Spinal cord (tissue), 10 donors: ENCODE results near the gene FAM180A. TPM values are rescaled to one million over a fixed set of nuclear protein-coding genes. Genes with fewer than 3 reads are reported as not detected.
"Not testable (repeated sequence)": the region's sequence is repeated elsewhere in the genome, so short reads cannot be mapped to it uniquely, and the experiment has no call there.

ENCODE experiments used
- DNase-seq, 6 donors: peaks; one replicate each; pipeline versions ENCODE4 v3.0.0 to v3.0.0-alpha.2; 2013 to 2015; ENCODE audit warnings: low spot score in 6 of 6, low read depth in 4 of 6
- H3K27ac ChIP-seq: one replicate; pipeline ENCODE4 v1.5.1; 2013; ENCODE audit warnings: low read depth, low read length, control low read depth
- H3K27me3 ChIP-seq: one replicate; pipeline ENCODE4 v1.6.1; 2013; ENCODE audit warnings: low read length; ENCODE audit not compliant: control insufficient read depth, insufficient read depth
- H3K36me3 ChIP-seq: one replicate; pipeline ENCODE4 v1.6.1; 2013; ENCODE audit warnings: low read length; ENCODE audit not compliant: control insufficient read depth, insufficient read depth
- H3K4me1 ChIP-seq: one replicate; pipeline ENCODE4 v1.6.1; 2013; ENCODE audit warnings: low read length; ENCODE audit not compliant: control insufficient read depth, insufficient read depth
- H3K4me3 ChIP-seq: one replicate; pipeline ENCODE4 v1.5.1; 2013; ENCODE audit warnings: low read depth, low read length, control low read depth
- H3K9me3 ChIP-seq: one replicate; pipeline ENCODE4 v1.6.1; 2013; ENCODE audit warnings: low read length; ENCODE audit not compliant: control insufficient read depth, insufficient read depth
- WGBS: methylation state at CpG from one replicate; pipeline ENCODE4 v1.1.5; 2013; ENCODE audit warnings: missing lambda C conversion rate; ENCODE audit not compliant: insufficient coverage; 5-methylcytosine and 5-hydroxymethylcytosine counted together
- polyA plus RNA-seq, 2 donors: library from polyadenylated mRNA; unstranded; fragments of 120-200 nt; gene quantifications; one replicate each; pipeline ENCODE4 v1.2.1, GENCODE V29; 2013; ENCODE audit not compliant: insufficient read length in 2 of 2
- total RNA-seq, 2 donors: library from RNA; depleted of rRNA in 1 of 2; stranded (reverse); fragments of 120-200 nt in 1 of 2; fragments of >200 nt in 1 of 2; gene quantifications; one replicate each; pipeline versions ENCODE4 v1.2.3 to v1.2.4, GENCODE V29; 2013 to 2014
- donor health status: healthy.

Gene FAM180A
- total and polyA plus RNA-seq, 4 donors, result 0.21 to 0.99 (median 0.41) TPM

DNA sequence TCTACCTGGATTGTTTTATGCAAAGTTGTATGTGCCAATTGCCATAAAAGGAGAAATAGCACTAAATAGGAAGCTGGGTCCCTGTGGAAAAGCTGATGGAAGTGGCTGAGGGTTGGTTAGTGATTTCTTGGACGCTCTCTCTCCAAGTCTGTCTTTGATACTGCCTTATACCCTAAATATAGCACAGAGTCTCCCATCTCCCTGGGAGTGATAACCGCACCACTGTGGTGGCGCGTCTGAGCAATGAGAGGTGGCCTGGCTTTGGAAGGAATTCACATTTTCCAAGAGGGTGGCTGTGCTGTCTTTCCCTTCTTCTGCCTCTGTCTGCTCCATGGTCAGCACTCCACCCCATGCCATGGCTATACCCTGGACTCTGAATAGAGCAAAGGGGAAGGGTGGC is 55.1 kb downstream of the FAM180A start:
- H3K4me3 ChIP-seq, result no peak overlapping the region
- no peaks in the 10 kb centered on the region for H3K27me3 ChIP-seq
- DNase-seq, result no peak
- no peaks in the 10 kb centered on the region for H3K9me3 ChIP-seq
- H3K4me1 ChIP-seq, result peaks cover 8% of the 10 kb centered on the region
- no peak overlapping the region for H3K27ac ChIP-seq
- 100% methylated on average over 2 of the region's 4 CpGs for WGBS
- H3K36me3 ChIP-seq, result peaks cover 3% of the 10 kb centered on the region

DNA sequence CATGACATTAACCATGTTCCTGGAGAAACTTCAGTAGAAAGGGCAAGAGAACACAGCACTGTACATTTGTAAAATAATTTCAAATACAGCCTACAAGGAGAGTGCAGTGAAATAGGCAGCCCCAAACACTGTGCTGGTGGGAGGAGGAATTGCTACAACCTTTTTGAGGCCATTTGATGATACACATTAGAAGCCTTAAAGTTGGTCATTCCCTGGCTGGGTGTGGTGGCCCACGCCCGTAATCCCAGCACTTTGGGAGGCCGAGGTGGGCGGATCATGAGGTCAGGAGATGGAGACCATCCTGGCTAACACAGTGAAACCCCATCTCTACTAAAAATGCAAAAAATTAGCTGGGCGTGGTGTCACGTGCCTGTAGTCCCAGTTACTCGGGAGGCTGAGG is 56.0 kb downstream of the FAM180A start:
- H3K36me3 ChIP-seq, H3K9me3 ChIP-seq, H3K27me3 ChIP-seq, DNase-seq, H3K4me3 ChIP-seq, H3K4me1 ChIP-seq, H3K27ac ChIP-seq: not testable (repeated sequence)
- 100% methylated on average over 2 of the region's 7 CpGs for WGBS

DNA sequence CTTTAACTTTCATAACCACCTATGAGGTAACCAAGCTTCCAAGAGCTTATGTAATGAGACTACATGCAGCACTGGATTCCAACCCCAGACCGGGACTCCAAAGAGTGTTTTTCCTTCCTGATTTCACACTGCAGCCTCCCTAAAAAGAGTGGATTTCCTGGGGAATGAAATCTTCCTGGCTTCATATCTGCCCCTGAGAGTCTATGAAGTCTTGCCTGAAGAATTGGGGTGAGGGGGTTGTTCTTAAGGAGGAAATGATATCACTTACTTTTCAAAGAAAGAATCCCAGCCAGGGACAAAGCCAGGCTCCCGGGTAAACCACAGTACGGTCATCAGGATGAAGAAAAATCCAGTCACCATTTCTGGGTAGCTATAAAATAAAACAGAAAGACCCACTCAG is 56.6 kb downstream of the FAM180A start:
- Histone ChIP-seq H3K27ac (no peak overlapping the region), H3K36me3 (peaks cover 3% of the 10 kb centered on the region), H3K9me3 (no peaks in the 10 kb centered on the region), H3K27me3 (no peaks in the 10 kb centered on the region), H3K4me1 (peaks cover 2% of the 10 kb centered on the region), H3K4me3 (no peak overlapping the region)
- no peak for DNase-seq
- WGBS, result 85% methylated on average over 2 of the region's 3 CpGs

DNA sequence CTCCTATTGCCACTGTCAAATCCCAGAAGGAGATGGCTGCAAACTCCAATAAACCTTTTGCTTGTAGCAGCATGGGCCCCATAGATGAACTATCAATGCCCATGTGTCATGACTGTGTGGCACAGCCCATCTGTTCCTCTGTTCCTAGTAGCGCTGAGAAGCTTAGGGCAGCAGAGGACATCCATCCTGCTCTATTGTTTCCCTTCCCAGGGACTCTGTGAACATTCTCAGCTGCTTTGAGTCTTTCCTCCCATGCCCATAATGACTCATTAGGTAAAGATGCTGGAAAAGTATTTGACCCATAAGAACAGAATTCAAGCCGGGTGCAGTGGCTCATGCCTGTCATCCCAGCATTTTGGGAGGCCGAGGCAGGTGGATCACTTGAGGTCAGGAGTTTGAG is 58.0 kb downstream of the FAM180A start:
- Histone ChIP-seq H3K4me1 (no peaks in the 10 kb centered on the region), H3K27ac (no peak overlapping the region), H3K4me3 (no peak overlapping the region), H3K36me3 (peaks cover 3% of the 10 kb centered on the region), H3K9me3 (no peaks in the 10 kb centered on the region), H3K27me3 (no peaks in the 10 kb centered on the region)
- WGBS, result 92% methylated on average over 3 of the region's 3 CpGs
- no peak for DNase-seq

DNA sequence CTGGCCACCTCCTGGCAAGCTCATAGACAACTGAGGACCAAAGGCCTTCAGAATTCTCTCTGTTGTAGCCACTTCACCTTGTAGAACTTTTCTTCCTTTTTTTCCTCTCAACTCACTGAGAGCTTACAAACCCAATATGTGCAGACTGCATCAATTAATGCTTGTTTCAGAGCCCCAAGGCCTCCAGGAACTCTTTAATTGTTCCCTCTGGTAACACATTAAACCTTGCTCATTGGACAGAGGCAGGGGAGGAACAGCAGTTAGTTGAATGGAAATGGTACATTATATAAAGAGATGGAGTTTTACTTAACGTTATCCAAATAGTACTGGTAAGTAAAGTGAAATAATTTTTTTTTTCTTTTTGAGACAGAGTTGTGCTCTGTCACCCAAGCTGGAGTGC is 61.1 kb downstream of the FAM180A start:
- peak in 2 of 6 donors; percentile 18 to 54 for DNase-seq
- Histone ChIP-seq H3K27me3 (no peaks in the 10 kb centered on the region), H3K36me3 (no peaks in the 10 kb centered on the region), H3K27ac (no peak overlapping the region), H3K4me3 (no peak overlapping the region), H3K4me1 (no peaks in the 10 kb centered on the region), H3K9me3 (no peaks in the 10 kb centered on the region)
- no CpG with 5 or more reads among the region's 1 CpG for WGBS

DNA sequence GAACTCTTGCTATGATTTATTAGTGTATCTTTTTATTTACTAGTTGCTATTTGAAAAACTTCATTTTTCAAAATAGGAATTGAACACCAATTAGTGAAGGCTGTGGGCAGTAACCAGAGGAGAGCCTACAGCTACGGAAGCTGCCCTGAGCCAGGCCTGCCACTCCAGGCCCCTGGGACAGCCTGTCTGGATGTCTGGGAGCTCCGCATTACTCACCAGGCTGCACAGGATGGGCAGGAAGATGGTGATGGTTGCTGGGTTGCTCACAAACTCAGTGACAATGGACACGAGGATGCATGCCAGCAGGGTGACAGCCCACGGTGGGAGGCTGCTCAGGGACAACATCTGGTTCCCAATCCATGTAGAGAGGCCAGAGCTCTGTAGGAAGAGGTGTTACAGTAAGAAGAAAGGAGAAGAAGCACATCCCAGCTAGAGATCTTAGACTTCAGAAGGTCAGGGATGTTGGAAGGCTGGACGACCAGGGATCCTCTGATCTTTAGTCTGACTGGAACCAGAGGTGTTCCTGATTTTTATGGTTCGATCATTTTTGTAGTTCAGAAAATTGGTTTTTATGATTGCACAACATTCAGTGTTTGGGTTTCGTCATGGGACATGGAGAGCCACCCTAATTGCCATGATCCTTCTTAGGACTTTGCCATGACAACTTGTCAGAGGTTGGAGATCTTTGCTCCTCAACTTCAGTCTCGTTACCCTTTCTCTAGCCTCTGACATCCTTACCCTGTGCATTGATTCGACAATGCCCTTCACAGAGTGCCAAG is 63.1 kb downstream of the FAM180A start:
- Histone ChIP-seq H3K27ac (no peak overlapping the region), H3K9me3 (no peaks in the 10 kb centered on the region), H3K4me3 (no peak overlapping the region), H3K27me3 (no peaks in the 10 kb centered on the region), H3K36me3 (peaks cover 4% of the 10 kb centered on the region), H3K4me1 (no peaks in the 10 kb centered on the region)
- WGBS, result 83% methylated on average over 7 of the region's 9 CpGs
- no peak for DNase-seq

DNA sequence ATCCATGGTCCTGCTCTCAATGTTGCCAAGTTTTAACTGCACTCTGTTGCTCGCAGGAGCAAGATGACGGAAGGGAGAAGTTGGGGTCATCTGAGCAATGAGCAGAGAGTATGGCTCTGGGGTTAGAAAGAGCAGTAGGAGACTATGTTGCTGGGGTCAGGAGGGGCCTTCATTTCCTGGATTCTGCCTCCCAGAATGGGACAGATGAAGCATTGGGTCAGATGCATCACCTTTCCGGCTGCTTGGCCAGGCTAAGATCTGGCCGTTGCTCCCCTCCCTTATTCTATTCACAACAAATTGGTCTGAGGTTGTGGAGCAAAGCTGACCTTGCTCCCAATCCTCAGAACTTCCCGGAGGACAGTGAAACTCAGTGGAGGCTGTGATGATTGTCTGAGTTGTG is 63.9 kb downstream of the FAM180A start:
- peaks cover 7% of the 10 kb centered on the region for H3K36me3 ChIP-seq
- no peak for DNase-seq
- H3K27me3 ChIP-seq, result no peaks in the 10 kb centered on the region
- no peak overlapping the region for H3K4me3 ChIP-seq
- WGBS, result 91% methylated on average over 2 of the region's 5 CpGs
- no peak overlapping the region for H3K27ac ChIP-seq
- no peaks in the 10 kb centered on the region for H3K4me1 ChIP-seq
- no peaks in the 10 kb centered on the region for H3K9me3 ChIP-seq

DNA sequence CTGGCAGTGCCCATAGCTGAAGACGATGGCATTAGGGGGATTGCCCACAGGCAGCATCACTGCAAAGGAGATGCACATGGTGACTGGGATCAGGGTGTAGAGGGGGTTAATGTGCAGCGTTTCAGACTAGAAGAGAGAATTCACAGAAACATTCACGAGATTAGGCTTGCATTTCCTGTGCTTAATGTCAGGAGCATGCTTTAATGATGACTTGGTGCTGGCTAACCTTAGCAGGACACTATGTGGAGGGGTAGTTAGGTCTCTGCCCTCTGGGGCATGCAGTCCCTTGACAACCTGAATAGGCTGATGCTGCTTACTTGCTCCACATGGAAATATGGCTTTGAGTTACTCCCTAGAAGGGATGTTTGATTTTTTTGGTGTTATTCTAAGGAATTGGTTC is 64.5 kb downstream of the FAM180A start:
- H3K9me3 ChIP-seq, result no peaks in the 10 kb centered on the region
- no peak overlapping the region for H3K4me3 ChIP-seq
- H3K4me1 ChIP-seq, result no peaks in the 10 kb centered on the region
- H3K27me3 ChIP-seq, result no peaks in the 10 kb centered on the region
- WGBS, result 67% methylated on average over 3 of the region's 3 CpGs
- no peak for DNase-seq
- no peak overlapping the region for H3K27ac ChIP-seq
- peaks cover 7% of the 10 kb centered on the region for H3K36me3 ChIP-seq

DNA sequence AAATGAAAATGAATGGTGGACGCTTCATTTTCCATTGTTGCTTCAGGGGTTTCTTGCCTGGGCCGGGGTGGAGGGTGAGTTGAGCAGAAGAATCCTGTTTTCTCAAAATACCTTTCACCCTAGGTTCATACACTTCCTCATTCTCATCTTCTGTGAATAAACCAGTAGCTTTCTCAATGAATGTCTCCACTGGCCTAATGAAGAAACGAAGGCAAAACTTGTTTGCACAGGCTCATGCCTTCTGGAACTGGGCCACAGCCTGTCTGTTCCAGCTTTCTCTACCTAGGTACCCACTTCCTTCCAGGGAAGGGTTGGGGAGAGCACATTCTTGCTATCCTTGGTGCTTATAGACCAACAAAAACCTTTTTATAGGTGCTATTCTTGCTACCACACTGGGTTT is 65.0 kb downstream of the FAM180A start:
- 100% methylated on average over 1 of the region's 3 CpGs for WGBS
- Histone ChIP-seq H3K36me3 (peaks cover 7% of the 10 kb centered on the region), H3K4me3 (no peak overlapping the region), H3K27me3 (no peaks in the 10 kb centered on the region), H3K9me3 (no peaks in the 10 kb centered on the region), H3K27ac (no peak overlapping the region), H3K4me1 (no peaks in the 10 kb centered on the region)
- no peak for DNase-seq

DNA sequence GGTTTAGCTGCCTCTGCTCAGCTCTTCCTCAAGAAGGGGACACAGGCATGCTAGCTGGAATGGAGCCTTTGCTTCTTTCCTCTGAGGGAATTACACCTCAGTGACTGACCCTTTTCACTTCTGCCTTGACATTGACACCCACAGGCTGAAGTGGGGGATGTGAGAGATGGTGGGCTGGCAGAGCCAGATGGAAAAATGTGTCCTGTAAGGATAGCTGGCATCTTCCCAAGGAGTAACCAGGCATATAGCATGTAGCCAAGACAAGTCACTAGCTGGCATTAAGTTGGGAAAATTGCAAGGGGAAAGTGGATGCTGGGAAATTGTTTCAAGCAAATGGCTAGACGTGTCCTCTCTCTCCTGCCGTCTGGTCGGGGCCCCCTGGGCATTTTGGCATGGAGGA is 66.4 kb downstream of the FAM180A start:
- H3K4me1 ChIP-seq, result no peaks in the 10 kb centered on the region
- H3K4me3 ChIP-seq, result no peak overlapping the region
- DNase-seq, result no peak
- peaks cover 7% of the 10 kb centered on the region for H3K36me3 ChIP-seq
- WGBS, result 56% methylated on average over 3 of the region's 3 CpGs
- H3K9me3 ChIP-seq, result no peaks in the 10 kb centered on the region
- H3K27me3 ChIP-seq, result no peaks in the 10 kb centered on the region
- H3K27ac ChIP-seq, result no peak overlapping the region
